GM18502 (cell line): ENCODE measurements around the gene SYMPK.

Experiments
- ATAC-seq: cut with Tn5 transposase; IDR thresholded peaks from one replicate; pipeline ENCODE4 v1.9.1; 2021; ENCODE audit warnings: mild to moderate bottlenecking; ENCODE audit not compliant: unreplicated experiment, poor library complexity

SYMPK gene

DNA sequence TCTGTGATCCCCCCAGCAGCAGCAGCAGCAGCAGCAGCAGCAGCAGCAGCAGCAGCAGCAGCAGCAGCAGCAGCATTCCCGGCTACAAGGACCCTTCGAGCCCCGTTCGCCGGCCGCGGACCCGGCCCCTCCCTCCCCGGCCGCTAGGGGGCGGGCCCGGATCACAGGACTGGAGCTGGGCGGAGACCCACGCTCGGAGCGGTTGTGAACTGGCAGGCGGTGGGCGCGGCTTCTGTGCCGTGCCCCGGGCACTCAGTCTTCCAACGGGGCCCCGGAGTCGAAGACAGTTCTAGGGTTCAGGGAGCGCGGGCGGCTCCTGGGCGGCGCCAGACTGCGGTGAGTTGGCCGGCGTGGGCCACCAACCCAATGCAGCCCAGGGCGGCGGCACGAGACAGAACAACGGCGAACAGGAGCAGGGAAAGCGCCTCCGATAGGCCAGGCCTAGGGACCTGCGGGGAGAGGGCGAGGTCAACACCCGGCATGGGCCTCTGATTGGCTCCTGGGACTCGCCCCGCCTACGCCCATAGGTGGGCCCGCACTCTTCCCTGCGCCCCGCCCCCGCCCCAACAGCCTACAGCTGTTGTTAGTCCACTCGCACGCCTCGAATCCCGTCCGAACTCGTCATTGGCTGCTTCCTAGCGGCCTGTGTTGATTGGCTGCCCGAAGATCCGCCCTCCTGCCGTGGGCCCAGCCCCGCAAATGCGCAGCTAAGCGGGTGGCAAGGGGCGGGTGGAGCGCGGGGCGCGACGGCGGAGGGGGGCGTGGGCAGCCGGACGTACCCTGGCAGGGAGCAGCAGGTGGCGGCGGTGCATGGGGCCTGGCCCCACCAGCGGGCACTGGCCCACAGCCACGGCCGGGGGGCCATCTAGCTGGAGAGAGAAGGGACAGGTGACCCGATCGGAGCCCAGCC is 92.5 kb downstream of the SYMPK start:
- peak; percentile 56 for ATAC-seq

DNA sequence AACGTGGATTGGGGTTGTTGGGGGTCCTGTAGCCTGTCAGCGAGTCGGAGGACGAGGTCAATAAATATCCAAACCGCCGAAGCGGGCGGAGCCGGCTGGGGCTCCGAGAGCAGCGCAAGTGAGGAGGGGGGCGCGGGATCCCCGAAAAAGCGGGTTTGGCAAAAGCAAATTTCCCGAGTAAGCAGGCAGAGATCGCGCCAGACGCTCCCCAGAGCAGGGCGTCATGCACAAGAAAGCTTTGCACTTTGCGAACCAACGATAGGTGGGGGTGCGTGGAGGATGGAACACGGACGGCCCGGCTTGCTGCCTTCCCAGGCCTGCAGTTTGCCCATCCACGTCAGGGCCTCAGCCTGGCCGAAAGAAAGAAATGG is 93.1 kb downstream of the SYMPK start:
- peak; percentile 7 for ATAC-seq

DNA sequence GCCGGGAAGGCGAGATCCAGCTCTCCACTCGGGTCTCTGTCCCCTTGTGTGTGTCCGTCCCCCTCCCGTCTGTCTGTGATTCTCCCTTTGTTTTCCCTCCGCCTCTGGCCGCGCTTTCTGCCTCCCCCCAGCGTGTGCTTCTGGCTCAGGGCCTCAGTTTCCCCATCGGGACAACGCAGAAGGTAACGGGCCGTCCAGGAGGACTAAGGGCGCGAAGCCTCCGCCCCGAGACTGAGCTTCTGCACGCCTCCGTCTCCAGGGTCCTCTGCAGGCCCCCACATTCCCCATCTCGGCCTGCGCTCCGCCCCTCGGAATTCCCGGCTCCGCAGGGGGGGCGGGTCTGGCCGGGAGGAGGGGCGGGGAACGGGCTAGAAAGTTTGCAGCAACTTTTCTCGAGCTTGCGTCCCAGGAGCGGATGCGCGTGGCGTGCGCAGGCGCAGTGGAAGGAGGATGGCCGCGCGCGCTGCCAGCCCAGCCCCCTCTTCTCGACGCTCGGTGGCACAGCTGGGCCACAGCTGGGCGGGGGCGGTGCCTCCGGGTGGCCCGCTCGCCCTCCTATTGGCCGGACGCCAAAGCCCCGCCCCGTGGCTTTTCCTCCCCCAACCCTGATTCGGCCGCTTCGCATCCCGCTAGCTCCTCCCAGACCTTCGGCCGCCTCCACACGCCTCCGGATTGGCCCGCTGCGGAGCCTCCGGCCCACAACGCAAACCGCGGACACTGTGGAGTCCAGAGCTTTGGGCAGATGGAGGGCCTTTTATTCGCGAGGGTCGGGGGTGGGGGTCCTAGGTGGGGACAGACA is 93.8 kb downstream of the SYMPK start, which contains the start of gene SIX5:
TSS of gene SIX5 (minus strand) at position 269 of the 799 bp plus-strand sequence. CDS start 408 bp downstream, outside the sequence.
- peak; percentile 54 for ATAC-seq

DNA sequence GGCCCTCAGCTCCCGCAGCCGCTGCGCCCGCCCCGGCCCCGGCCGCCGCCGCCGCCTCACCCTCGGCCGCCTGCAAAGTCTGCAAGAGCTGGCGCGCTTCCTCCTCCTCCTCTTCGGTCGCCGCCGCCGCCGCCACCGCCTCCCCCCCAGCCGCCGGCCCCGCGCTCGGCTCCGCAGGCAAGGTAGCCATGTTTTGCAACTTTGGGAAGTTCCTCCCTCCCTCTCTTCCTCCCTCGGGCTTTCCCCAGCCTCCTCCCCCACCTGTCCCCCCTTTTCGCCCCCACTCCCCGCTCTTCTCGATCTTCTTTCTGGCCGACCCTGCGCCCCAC is 94.3 kb downstream of the SYMPK start:
- ATAC-seq, result no peak

GRCh38 chr19:45767881-45768654 is 94.9 kb downstream of the SYMPK start:
- ATAC-seq, result no peak

DNA sequence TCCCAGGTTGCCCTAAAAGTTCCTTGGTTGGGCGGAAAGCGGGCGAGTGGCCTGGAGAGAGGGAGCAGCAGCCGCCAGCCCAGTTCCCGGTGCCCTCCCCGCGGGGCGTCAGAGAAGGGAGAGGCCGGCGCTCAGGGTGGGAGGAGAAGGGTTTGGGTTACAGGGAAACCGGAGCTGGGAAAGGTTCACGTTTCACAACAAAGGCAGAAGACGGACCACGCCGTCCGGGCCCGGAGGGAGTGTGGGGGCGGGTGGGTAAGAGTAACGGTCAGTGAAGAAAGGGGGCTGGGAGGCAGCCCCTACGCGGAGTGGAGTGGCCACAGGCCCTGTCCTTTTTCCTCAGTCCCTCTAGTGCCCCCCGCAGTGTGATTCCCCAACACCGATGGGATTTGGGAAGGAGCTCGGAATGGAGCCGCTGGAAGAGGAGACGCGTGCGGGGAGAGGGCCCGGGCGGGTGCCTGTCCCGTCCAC is 95.5 kb downstream of the SYMPK start:
- ATAC-seq, result no peak

GRCh38 chr19:45766869-45767346 is 96.0 kb downstream of the SYMPK start:
- no peak for ATAC-seq

DNA sequence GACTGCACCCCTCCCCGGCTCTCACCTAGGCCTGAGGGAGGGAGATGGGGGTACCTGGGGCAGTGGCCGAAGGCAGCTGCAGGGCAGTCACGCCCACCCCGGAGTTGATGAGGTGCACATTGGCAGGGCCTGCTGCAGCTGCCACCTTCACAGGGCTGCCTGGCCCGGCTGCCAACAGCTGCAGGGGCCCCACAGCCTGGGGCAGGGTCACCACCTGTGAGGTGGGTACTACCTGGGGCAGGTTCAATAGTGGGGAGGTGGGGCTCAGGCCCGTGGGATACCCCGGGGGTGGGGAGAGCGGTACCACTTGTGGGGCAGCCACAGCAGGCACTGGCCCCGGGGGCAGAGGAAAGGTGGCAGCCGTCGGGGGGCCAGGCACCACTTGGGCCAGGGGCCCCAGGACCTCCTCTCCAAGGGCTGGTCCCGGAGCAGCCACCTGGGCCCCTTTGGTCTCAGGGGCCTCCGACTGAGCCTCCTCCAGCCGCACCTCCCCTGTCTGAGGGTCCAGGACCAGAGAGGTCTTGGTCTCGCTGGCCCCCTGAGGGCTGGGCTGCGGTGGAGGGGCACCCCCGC is 96.6 kb downstream of the SYMPK start:
- no peak for ATAC-seq

GRCh38 chr19:45765702-45766295 is 97.1 kb downstream of the SYMPK start:
- no peak for ATAC-seq
